Ramos (cell line): ENCODE data around the gene ROR2.
"Not testable (repeated sequence)": the region's sequence is repeated elsewhere in the genome, so short reads cannot be mapped to it uniquely, and the experiment has no call there.

Experiments
- in situ Hi-C: fragments of 300-500 bp; cut with MboI; formaldehyde crosslinking; loops from one replicate; pipeline ENCODE4 v1.14.3; 2022; ENCODE audit warnings: low sequenced_read_pairs; ENCODE audit not compliant: unreplicated experiment

The ROR2 gene

GRCh38 chr9:91949946-91950664 lies at the start of gene ROR2:
Gene ROR2, minus strand, starts transcription at chr9:91950228.
- in situ Hi-C loops: no loop called here

DNA sequence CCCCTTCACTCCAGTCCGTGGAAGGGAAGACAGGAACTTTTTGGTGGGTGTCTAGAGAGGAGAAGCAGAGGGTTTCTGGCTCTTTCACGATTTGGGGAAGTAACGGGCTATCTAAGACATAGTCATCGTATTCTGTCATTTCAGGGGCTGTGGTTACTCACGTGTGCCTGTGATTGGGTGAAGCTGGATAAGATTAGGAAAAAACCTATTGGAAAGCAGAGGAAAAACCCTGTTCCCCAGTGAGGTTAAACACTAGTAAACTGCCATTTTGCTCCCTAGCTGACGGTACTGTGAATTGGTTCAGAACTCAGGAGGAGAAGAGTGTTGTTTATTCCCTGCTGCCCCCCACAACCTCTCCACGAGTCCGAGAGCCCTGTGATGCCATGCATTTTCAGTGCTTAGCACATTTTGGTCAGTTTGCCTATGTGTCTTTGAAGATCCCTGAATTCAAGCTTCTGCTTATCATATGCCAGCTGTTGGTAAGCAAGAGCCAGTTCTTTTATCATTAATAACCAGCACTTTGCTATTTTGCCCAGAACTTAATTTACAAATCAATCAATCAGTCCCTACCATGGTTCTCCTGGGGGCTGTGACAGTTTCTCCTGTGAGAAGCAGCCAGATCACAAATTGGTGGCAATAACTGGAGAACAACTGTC lies 45.1 kb upstream of the ROR2 start:
- in situ Hi-C loops: no loop called here

DNA sequence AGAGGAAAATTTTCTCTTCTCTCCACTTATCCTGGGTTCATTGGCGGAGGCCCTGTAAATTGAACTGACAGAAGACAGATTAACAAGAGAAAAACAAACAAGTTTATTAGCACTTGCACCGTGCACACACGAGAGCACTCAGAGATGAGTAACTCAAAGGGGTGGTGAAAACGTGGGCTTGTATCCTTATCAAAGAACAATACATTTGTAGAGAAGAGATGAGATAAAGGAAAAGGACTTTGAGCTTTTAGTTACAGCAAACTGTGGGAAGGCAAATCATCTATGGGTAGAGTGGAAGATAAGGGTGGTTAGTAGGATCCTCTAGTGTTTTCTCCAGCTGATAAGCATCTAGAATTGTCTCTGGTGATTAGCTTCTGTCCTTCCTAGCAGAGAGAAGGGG lies 44.4 kb upstream of the ROR2 start:
- in situ Hi-C loops: no loop called here

GRCh38 chr9:91992461-91993041 lies 42.5 kb upstream of the ROR2 start:
- in situ Hi-C loops: no loop called here

DNA sequence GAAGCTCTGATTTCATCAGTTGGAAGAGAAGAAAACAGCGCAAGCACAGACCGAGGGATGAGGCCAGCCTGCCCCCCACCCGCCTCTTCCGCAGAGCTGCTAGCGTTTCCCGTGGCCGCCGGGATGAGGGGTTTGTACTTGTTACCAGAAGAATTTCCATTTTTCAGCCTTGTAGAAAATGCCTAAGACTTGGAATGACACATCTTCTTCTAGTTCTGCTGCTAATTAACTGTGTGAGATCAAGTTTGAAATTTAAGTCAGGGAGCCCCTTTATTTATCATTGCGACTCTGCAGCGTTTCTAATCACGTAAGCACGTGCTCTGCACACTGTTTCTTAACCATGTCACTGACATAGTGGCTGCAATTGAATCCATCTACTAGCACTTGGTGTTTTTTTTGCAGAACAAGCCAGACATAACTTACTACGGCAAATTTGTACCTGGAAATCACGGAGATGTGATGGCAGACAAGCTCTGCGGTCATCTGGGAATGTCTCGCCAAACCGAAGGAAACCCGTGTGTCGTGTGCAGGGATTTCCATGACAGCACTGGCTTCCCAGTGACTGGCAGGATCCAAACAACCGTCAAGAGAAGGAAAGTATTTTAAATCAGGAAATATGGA lies 41.8 kb upstream of the ROR2 start:
- in situ Hi-C loops: no loop called here

DNA sequence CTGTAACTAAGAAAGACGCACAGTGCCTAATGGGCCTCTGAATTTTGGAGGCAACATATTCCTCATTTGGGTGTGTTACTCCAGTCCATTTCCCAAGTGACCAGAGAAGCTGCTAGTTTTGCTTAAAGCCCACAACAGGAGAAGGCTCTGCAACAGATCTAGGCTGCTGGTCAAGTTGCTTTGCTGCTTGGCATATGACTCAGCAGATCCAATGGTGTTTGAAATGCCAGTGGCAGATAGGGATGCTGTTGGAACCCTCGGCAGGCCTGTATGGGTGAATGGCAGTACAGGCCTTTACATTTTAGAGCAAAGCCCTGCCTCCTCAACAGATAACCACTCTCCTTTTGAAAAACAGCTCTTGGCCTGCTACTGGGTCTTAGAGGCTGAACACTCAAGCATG lies 36.2 kb upstream of the ROR2 start:
- in situ Hi-C loops: no loop called here

GRCh38 chr9:91985692-91986091 lies 35.7 kb upstream of the ROR2 start:
- in situ Hi-C loops: no loop called here

DNA sequence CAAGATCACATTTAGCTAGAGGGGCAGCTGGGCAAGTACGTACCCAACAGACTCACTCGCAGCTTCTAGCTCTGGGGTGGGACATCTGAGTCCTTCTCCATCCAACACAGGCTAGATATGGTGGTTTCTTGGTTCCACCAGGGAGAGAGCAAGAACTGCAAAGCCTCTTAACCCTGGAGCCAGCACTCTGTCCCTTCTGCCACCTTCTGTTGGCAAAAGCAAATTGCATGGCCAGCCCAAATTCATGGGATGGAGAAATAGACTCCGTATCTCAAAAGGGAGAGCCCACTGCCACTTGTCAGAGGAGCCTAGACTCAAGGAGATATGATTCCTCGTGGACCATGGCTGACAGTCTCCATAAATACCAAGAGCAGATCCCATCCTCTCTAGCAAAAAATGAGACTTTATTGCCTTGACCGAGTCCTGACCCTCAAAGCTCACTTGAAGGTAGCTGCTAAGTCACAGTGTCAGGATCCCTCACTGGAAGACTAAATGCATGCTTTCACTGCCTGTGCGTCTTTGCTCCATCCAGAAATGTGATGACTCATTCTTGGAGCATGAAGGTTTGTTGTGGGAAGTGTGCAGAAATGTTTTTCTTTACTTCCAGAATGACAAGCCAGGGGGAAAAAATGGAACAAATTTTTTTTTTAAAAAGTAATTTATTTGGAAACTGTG lies 28.8 kb upstream of the ROR2 start:
- in situ Hi-C loops: no loop called here

DNA sequence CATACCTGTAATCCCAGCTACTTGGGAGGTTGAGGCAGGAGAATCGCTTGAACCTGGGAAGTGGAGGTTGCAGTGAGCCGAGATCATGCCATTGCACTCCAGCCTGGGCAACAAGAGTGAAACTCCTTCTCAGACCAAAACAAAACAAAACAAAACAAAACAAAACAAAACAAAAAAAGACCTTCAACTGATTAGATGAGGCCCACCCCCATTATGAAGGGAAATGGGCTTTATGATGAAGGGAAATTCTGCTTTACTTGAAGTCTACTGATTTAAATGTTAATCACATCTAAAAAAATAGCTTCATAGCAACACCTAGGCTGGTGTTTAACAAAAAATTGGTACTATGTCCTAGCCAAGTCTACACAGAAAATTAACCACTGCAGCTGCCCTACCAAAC lies 25.2 kb upstream of the ROR2 start:
- in situ Hi-C loops: not testable (repeated sequence)

- in situ Hi-C loops: no loop called here
Measured at GRCh38 chr9:91972711-91973110, 22.7 kb upstream of the ROR2 start.

- in situ Hi-C loops: no loop called here
Measured at GRCh38 chr9:91972076-91972626, 22.1 kb upstream of the ROR2 start.

GRCh38 chr9:91967259-91967658 lies 17.2 kb upstream of the ROR2 start:
- in situ Hi-C loops: no loop called here

GRCh38 chr9:91966503-91966902 lies 16.5 kb upstream of the ROR2 start:
- in situ Hi-C loops: no loop called here

GRCh38 chr9:91963711-91964240 lies 13.7 kb upstream of the ROR2 start:
- in situ Hi-C loops: no loop called here

GRCh38 chr9:91960367-91960766 lies 10.3 kb upstream of the ROR2 start:
- in situ Hi-C loops: no loop called here

DNA sequence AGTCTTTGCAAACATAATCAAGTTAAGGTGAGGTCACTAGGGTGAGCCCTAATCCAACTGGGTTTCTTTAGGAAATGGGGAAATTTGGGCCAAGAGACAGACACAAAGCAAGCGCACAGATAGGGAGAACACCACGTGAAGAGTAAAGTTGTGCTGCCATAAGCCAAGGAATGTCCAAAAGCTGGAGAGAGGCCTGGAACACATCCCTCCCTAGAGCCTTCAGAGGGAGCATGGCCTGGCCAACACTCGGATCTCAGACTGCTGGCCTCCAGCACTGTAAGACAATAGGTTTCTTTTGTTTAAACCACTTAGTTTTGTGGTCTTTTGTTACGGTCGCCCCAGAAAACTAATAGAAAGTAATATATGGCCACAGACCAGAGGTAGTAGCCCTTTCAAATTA lies 8.1 kb upstream of the ROR2 start:
- in situ Hi-C loops: no loop called here

GRCh38 chr9:91954841-91955471 lies 4.9 kb upstream of the ROR2 start:
- in situ Hi-C loops: no loop called here

GRCh38 chr9:91953718-91954117 lies 3.7 kb upstream of the ROR2 start:
- in situ Hi-C loops: no loop called here

GRCh38 chr9:91951944-91952520 lies 2.0 kb upstream of the ROR2 start:
- in situ Hi-C loops: no loop called here
